Left lung (tissue), 10 donors: ENCODE data around the gene KLC4. TPM values are rescaled to one million over a fixed set of nuclear protein-coding genes. Genes with fewer than 3 reads are reported as not detected.

ENCODE experiments used
- ATAC-seq: fragments of 200-7000 bp; cut with Tn5 transposase; one replicate; pipeline ENCODE4 v1.9.1; 2020; ENCODE audit warnings: moderate library complexity
- DNase-seq, 4 donors: peaks; one replicate each; pipeline ENCODE4 v3.0.0-alpha.2; 2013 to 2020
- H3K27ac ChIP-seq, 2 donors: fragments of 200-600 bp; sonication (generic) in 1 of 2; one replicate each; pipeline versions ENCODE4 v1.5.0 to v1.8.0; 2020 to 2021
- H3K27me3 ChIP-seq, 2 donors: fragments of 200-600 bp; sonication (generic) in 1 of 2; one replicate each; pipeline versions ENCODE4 v1.5.0 to v1.8.0; 2020 to 2021
- H3K36me3 ChIP-seq, 2 donors: fragments of 200-600 bp; sonication (generic) in 1 of 2; one replicate each; pipeline versions ENCODE4 v1.5.0 to v1.8.0; 2020 to 2021
- H3K4me1 ChIP-seq, 2 donors: fragments of 200-600 bp; one replicate each; pipeline ENCODE4 v1.8.0; 2021
- H3K4me3 ChIP-seq, 2 donors: fragments of 200-600 bp; sonication (generic) in 1 of 2; one replicate each; pipeline versions ENCODE4 v1.5.0 to v1.8.0; 2020 to 2021; ENCODE audit warnings: mild to moderate bottlenecking in 1 of 2
- H3K9me3 ChIP-seq, 2 donors: fragments of 200-600 bp; sonication (generic) in 1 of 2; one replicate each; pipeline versions ENCODE4 v1.5.0 to v1.8.0; 2020 to 2021
- CTCF ChIP-seq, 2 donors: fragments of 200-600 bp; sonication (generic) in 1 of 2; IDR thresholded peaks; one replicate each; pipeline versions ENCODE4 v1.5.0 to v1.8.0; 2021; ENCODE audit warnings: antibody characterized with exemption in 2 of 2
- intact Hi-C, 2 donors: fragments of 100-400 bp; cut with DNase I; formaldehyde crosslinking; loops; one replicate each; pipeline versions ENCODE4 v1.11.2 to v1.14.2; 2022
- polyA plus RNA-seq, 6 donors: library from polyadenylated mRNA; unstranded; fragments of 120-200 nt; gene quantifications; one replicate each; pipeline ENCODE4 v1.2.1, GENCODE V29; 2013; ENCODE audit not compliant: insufficient read length in 6 of 6
- total RNA-seq, 2 donors: library from RNA; stranded (reverse); fragmentation: NEBNext Ultra II Directional; extraction: Animal tissue kit (Norgen Biotek cat#: 25700); gene quantifications; one replicate each; pipeline ENCODE4 v1.2.1, GENCODE V29; 2021
- donor health status: DM: no; HTN: yes; CAD: no.
- donor health status: DM: no; HTN: no; CAD: no.

The KLC4 gene
- total and polyA plus RNA-seq, 8 donors, result 20.2 to 55.6 (median 51.3) TPM

- Histone ChIP-seq H3K4me3 (no peak overlapping the region), H3K9me3 (no peaks in the 10 kb centered on the region), H3K27me3 (no peaks in the 10 kb centered on the region), H3K27ac (peak overlapping the region; percentile 67 to 85), H3K36me3 (no peaks in the 10 kb centered on the region), H3K4me1 (peaks cover 11 to 32% of the 10 kb centered on the region in 2 donors)
- ATAC-seq (peak; percentile 88), DNase-seq (peak in 3 of 4 donors; percentile 72 to 84 (median 84))
- intact Hi-C loops, result no loop called here
- TF ChIP-seq CTCF (IDR thresholded peaks at IDR 0.05), result no peak
Observed at GRCh38 chr6:43096451-43097097, 37.1 kb downstream of the KLC4 start.

GRCh38 chr6:43097098-43097489 is 37.7 kb downstream of the KLC4 start:
- intact Hi-C loops, result no loop called here
- Histone ChIP-seq H3K4me3 (no peak overlapping the region), H3K27me3 (no peaks in the 10 kb centered on the region), H3K27ac (peak overlapping the region; percentile 67 to 85), H3K4me1 (peaks cover 11 to 28% of the 10 kb centered on the region in 2 donors), H3K9me3 (no peaks in the 10 kb centered on the region), H3K36me3 (no peaks in the 10 kb centered on the region)
- no peak for TF ChIP-seq CTCF (IDR thresholded peaks at IDR 0.05)
- ATAC-seq (peak; percentile 1), DNase-seq (no peak)

- Histone ChIP-seq H3K4me3 (no peak overlapping the region), H3K36me3 (no peaks in the 10 kb centered on the region), H3K9me3 (no peaks in the 10 kb centered on the region), H3K27me3 (no peaks in the 10 kb centered on the region), H3K27ac (peak overlapping the region; percentile 67 to 85), H3K4me1 (peaks cover 11 to 28% of the 10 kb centered on the region in 2 donors)
- intact Hi-C loops, result no loop called here
- DNase-seq, result no peak
- no peak for TF ChIP-seq CTCF (IDR thresholded peaks at IDR 0.05)
- ATAC-seq, result no peak
Observed at GRCh38 chr6:43097502-43097901, 38.1 kb downstream of the KLC4 start.

GRCh38 chr6:43101497-43101896 is 42.1 kb downstream of the KLC4 start:
- H3K27ac ChIP-seq, result no peak overlapping the region
- no peak overlapping the region for H3K4me3 ChIP-seq
- no peaks in the 10 kb centered on the region for H3K27me3 ChIP-seq
- peaks cover 7 to 10% of the 10 kb centered on the region in 2 donors for H3K4me1 ChIP-seq
- H3K9me3 ChIP-seq, result no peaks in the 10 kb centered on the region
- no peak for TF ChIP-seq CTCF (IDR thresholded peaks at IDR 0.05)
- DNase-seq (peak in 1 of 4 donors; percentile 75), ATAC-seq (no peak)
- intact Hi-C loops, result no loop called here
- no peaks in the 10 kb centered on the region for H3K36me3 ChIP-seq

- H3K4me1 ChIP-seq, result no peaks in the 10 kb centered on the region
- no peak overlapping the region for H3K4me3 ChIP-seq
- DNase-seq, result no peak
- no peak overlapping the region for H3K27ac ChIP-seq
- TF ChIP-seq CTCF (IDR thresholded peaks at IDR 0.05), result no peak
- intact Hi-C loops, result no loop called here
- H3K9me3 ChIP-seq, result no peaks in the 10 kb centered on the region
- no peaks in the 10 kb centered on the region for H3K27me3 ChIP-seq
- ATAC-seq, result no peak
- H3K36me3 ChIP-seq, result no peaks in the 10 kb centered on the region
Observed at GRCh38 chr6:43103253-43103876, 43.9 kb downstream of the KLC4 start.
